HepG2 (cell line): Measurements from ENCODE around the gene NCDN. TPM values are rescaled to one million over a fixed set of nuclear protein-coding genes. Genes with fewer than 3 reads are reported as not detected.

Source experiments
- ATAC-seq: fragments of 200-7000 bp; cut with Tn5 transposase; 3 replicates; pipeline ENCODE4 v1.9.1; 2020; ENCODE audit warnings: mild to moderate bottlenecking, moderate library complexity
- BruUV-seq: library from RNA; stranded (reverse); fragments of 400-500 nt; replicated peaks from 2 replicates; lab custom pipeline; 2021; lab: Mats Ljungman, UMichigan
- CTCF ChIA-PET: fragments of 300-600 bp; formaldehyde crosslinking; extraction: SDS; loops from one replicate; lab custom pipeline; 2021; ENCODE audit warnings: low total read pairs, inconsistent platforms, low intra/inter-chr PET ratio; lab: Yijun Ruan, JAX
- POLR2A ChIA-PET: fragments of 350-600 bp; sonication (Branson Sonifier 250); formaldehyde crosslinking; loops from one replicate; lab custom pipeline; 2020; ENCODE audit warnings: antibody characterized with exemption, inconsistent platforms; lab: Yijun Ruan, JAX
- DNase-seq: peaks from one replicate; pipeline ENCODE4 v3.0.0-alpha.2; 2015; ENCODE audit warnings: low spot score
- FAIRE-seq: peaks from 3 replicates; lab custom pipeline; 2011; peaks lifted over from hg19 to GRCh38; lab: Jason Lieb, UNC
- H2AFZ ChIP-seq: one replicate; pipeline ENCODE4 v1.6.1; 2011; ENCODE audit warnings: low read length, inconsistent platforms
- H3K27ac ChIP-seq: fragments of 300-600 bp; 3 replicates; pipeline ENCODE4 v1.8.0; 2011; ENCODE audit warnings: mixed run types, mild to moderate bottlenecking, mixed read lengths, low read length, inconsistent platforms; ENCODE audit not compliant: insufficient read depth; ENCODE audit errors: extremely low read length
- H3K27me3 ChIP-seq, 2 experiments: fragments of 200-600 bp in 1 of 2; 2 replicates in 1 of 2; 3 replicates in 1 of 2; pipeline versions ENCODE4 v1.6.0 to v1.8.0; 2011; ENCODE audit warnings: low read length in 2 of 2, mild to moderate bottlenecking in 2 of 2, moderate library complexity in 2 of 2, inconsistent platforms in 1 of 2; ENCODE audit not compliant: insufficient read depth in 2 of 2, control insufficient read depth in 1 of 2
- H3K36me3 ChIP-seq, 2 experiments: fragments of 200-600 bp in 1 of 2; replicated peaks in 1 of 2; 2 replicates in 1 of 2; 3 replicates in 1 of 2; pipeline versions ENCODE4 v1.5.1 to v1.8.0; 2011; ENCODE audit warnings: low read length in 2 of 2, inconsistent platforms in 1 of 2; ENCODE audit not compliant: insufficient read depth in 2 of 2, control insufficient read depth in 1 of 2
- H3K4me1 ChIP-seq: 2 replicates; pipeline ENCODE4 v1.5.1; 2012; ENCODE audit warnings: low read length, inconsistent platforms; ENCODE audit not compliant: insufficient read depth
- H3K4me2 ChIP-seq: 2 replicates; pipeline ENCODE4 v1.6.0; 2011; ENCODE audit warnings: low read depth, low read length, inconsistent platforms
- H3K4me3 ChIP-seq, 3 experiments: fragments of 200-600 bp in 1 of 3; sonication (generic), shearing (Covaris generic) in 1 of 3; replicated peaks in 1 of 3; 2 replicates each; pipeline ENCODE4 v1.5.1; 2011 to 2016; ENCODE audit warnings: low read length in 3 of 3, inconsistent platforms in 2 of 3, low read depth in 2 of 3, mild to moderate bottlenecking in 2 of 3, control low read depth in 1 of 3, mixed read lengths in 1 of 3; ENCODE audit not compliant: insufficient read depth in 1 of 3
- H3K79me2 ChIP-seq: one replicate; pipeline ENCODE4 v1.6.1; 2011; ENCODE audit warnings: low read length, inconsistent platforms; ENCODE audit not compliant: insufficient read depth
- H3K9ac ChIP-seq: 2 replicates; pipeline ENCODE4 v1.6.0; 2011; ENCODE audit warnings: mild to moderate bottlenecking, low read depth, low read length, inconsistent platforms; ENCODE audit not compliant: insufficient read depth
- H3K9me3 ChIP-seq: 2 replicates; pipeline ENCODE4 v1.5.1; 2012; ENCODE audit warnings: mild to moderate bottlenecking, low read length
- H4K20me1 ChIP-seq: 2 replicates; pipeline ENCODE4 v1.6.0; 2011; ENCODE audit warnings: inconsistent platforms, mild to moderate bottlenecking, low read length, moderate library complexity; ENCODE audit not compliant: insufficient read depth
- CBX2 ChIP-seq, 2 experiments: fragments of 200-600 bp in 1 of 2; sonication (generic); formaldehyde crosslinking in 1 of 2; IDR thresholded peaks; 2 replicates each; pipeline versions ENCODE4 v1.7.0 to v1.8.1; 2018 to 2022; ENCODE audit warnings: low read depth in 2 of 2, low read length in 1 of 2, mild to moderate bottlenecking in 1 of 2, missing genetic modification reagents in 1 of 2
- DPF2 ChIP-seq: sonication (generic); formaldehyde crosslinking; IDR thresholded peaks from 2 replicates; pipeline ENCODE4 v1.4.0; 2020; ENCODE audit warnings: mild to moderate bottlenecking, low read depth, missing genetic modification reagents, borderline replicate concordance
- EP300 ChIP-seq, 3 experiments: sonication (generic) in 1 of 3; formaldehyde crosslinking in 1 of 3; IDR thresholded peaks; 2 replicates each; pipeline versions ENCODE4 v1.5.1 to v1.6.1; 2011 to 2020; ENCODE audit warnings: low read depth in 2 of 3, low read length in 2 of 3, borderline replicate concordance in 1 of 3, improper control_type of control experiment in 1 of 3, mild to moderate bottlenecking in 1 of 3, missing genetic modification reagents in 1 of 3, moderate library complexity in 1 of 3
- ETS1 ChIP-seq: sonication (generic); formaldehyde crosslinking; IDR thresholded peaks from 2 replicates; pipeline ENCODE4 v1.4.0; 2020; ENCODE audit warnings: missing genetic modification reagents
- HNRNPUL1 ChIP-seq: fragments of 200-400 bp; formaldehyde crosslinking; IDR thresholded peaks from 2 replicates; pipeline ENCODE4 v1.6.1; 2017; ENCODE audit warnings: low read depth, mild to moderate bottlenecking, low read length, moderate library complexity
- KAT2B ChIP-seq: fragments of 150-350 bp; IDR thresholded peaks from 2 replicates; pipeline ENCODE4 v1.6.1; 2014; ENCODE audit warnings: low read depth, low read length, borderline replicate concordance
- NFRKB ChIP-seq: fragments of 450-650 bp; IDR thresholded peaks from 2 replicates; pipeline ENCODE4 v1.6.1; 2017
- NFYB ChIP-seq: sonication (generic); formaldehyde crosslinking; IDR thresholded peaks from 2 replicates; pipeline ENCODE4 v1.4.0; 2020; ENCODE audit warnings: missing genetic modification reagents
- SETDB1 ChIP-seq: sonication (generic); formaldehyde crosslinking; IDR thresholded peaks from 2 replicates; pipeline ENCODE4 v1.5.1; 2020; ENCODE audit warnings: missing genetic modification reagents, mild to moderate bottlenecking, borderline replicate concordance
- SP4 ChIP-seq: sonication (generic); formaldehyde crosslinking; IDR thresholded peaks from 2 replicates; pipeline ENCODE4 v1.8.1; 2023; ENCODE audit warnings: mild to moderate bottlenecking, missing genetic modification reagents
- TGIF2 ChIP-seq: IDR thresholded peaks from 2 replicates; pipeline ENCODE4 v1.6.1; 2016; ENCODE audit warnings: control low read depth, missing compliant biosample characterization
- ZFP1 ChIP-seq: IDR thresholded peaks from 2 replicates; pipeline ENCODE4 v1.6.1; 2016
- ZNF143 ChIP-seq: sonication (generic); formaldehyde crosslinking; IDR thresholded peaks from 2 replicates; pipeline ENCODE4 v1.4.0; 2020; ENCODE audit warnings: missing genetic modification reagents
- ZNF251 ChIP-seq: sonication (generic); formaldehyde crosslinking; IDR thresholded peaks from 2 replicates; pipeline ENCODE4 v1.9.0; 2021; ENCODE audit warnings: mild to moderate bottlenecking, missing genetic modification reagents
- ZNF468 ChIP-seq: sonication (generic); formaldehyde crosslinking; IDR thresholded peaks from 2 replicates; pipeline ENCODE4 v1.8.0; 2022; ENCODE audit warnings: mild to moderate bottlenecking, moderate library complexity, missing genetic modification reagents
- ZNF576 ChIP-seq: sonication (generic); formaldehyde crosslinking; IDR thresholded peaks from 2 replicates; pipeline ENCODE4 v1.4.0; 2020; ENCODE audit warnings: mild to moderate bottlenecking, missing genetic modification reagents
- ZNF691 ChIP-seq: sonication (generic); formaldehyde crosslinking; IDR thresholded peaks from 2 replicates; pipeline ENCODE4 v1.4.0; 2020; ENCODE audit warnings: missing genetic modification reagents, low read depth, mild to moderate bottlenecking, borderline replicate concordance
- ZNF703 ChIP-seq: sonication (generic); formaldehyde crosslinking; IDR thresholded peaks from 2 replicates; pipeline ENCODE4 v1.5.1; 2020; ENCODE audit warnings: missing genetic modification reagents, mild to moderate bottlenecking, moderate library complexity, borderline replicate concordance
- ZNF891 ChIP-seq: sonication (generic); formaldehyde crosslinking; IDR thresholded peaks from 2 replicates; pipeline ENCODE4 v1.5.0; 2020; ENCODE audit warnings: mild to moderate bottlenecking, missing genetic modification reagents
- WGBS: methylation state at CpG from one replicate; pipeline ENCODE4 v1.1.6; 2017; ENCODE audit warnings: low lambda C conversion rate; 5-methylcytosine and 5-hydroxymethylcytosine counted together
- in situ Hi-C: cut with HindIII; loops from 2 replicates; pipeline ENCODE4 v1.10.0; 2017; ENCODE audit warnings: low pct_unique_long_range_greater_than_20kb; ENCODE audit not compliant: extremely low pct_ligation_motif_present
- intact Hi-C: fragments of 100-400 bp; cut with micrococcal nuclease; formaldehyde crosslinking; loops from one replicate; pipeline ENCODE4 v1.10.0; 2022; ENCODE audit not compliant: unreplicated experiment
- polyA plus RNA-seq, 8 experiments: library from polyadenylated mRNA; depleted of rRNA in 3 of 8; stranded (reverse) in 7 of 8; unstranded in 1 of 8; fragments of >200 nt; fragmentation: Illumina TruSeq in 4 of 8; extraction: Trizol in 4 of 8; gene quantifications; 2 replicates each; pipeline versions ENCODE4 v1.2.1 to v1.2.3, GENCODE V29; 2011 to 2016; ENCODE audit warnings: low read depth in 4 of 8, missing spikeins in 1 of 8, mixed read lengths in 1 of 8; ENCODE audit not compliant: insufficient read depth in 1 of 8
- total RNA-seq, 5 experiments: library from RNA; depleted of rRNA; stranded (reverse); fragments of >200 nt; fragmentation: Illumina TruSeq; extraction: Trizol; gene quantifications; 2 replicates each; pipeline ENCODE4 v1.2.3, GENCODE V29; 2016; ENCODE audit warnings: low read depth in 1 of 5

The NCDN gene
- total and polyA plus RNA-seq, 2 of the 13 experiments (the other 11 are each of a cell fraction or from before 2014, with no cell fraction given) = 6.6 to 9.3 TPM

- intact Hi-C loops = no loop called here
- no peak for DNase-seq
- Histone ChIP-seq H3K9ac (no peak overlapping the region), H3K4me1 (peaks cover 32% of the 10 kb centered on the region), H4K20me1 (peaks cover 14% of the 10 kb centered on the region), H2AFZ (no peak overlapping the region), H3K79me2 (peaks cover 13% of the 10 kb centered on the region), H3K4me2 (no peak overlapping the region), H3K9me3 (no peaks in the 10 kb centered on the region), H3K36me3 (peaks cover 2 to 18% of the 10 kb centered on the region in 2 experiments; a peak in 2 of 5 replicates), H3K4me3 (no peak overlapping the region), H3K27me3 (no peaks in the 10 kb centered on the region), H3K27ac (no peak overlapping the region)
- in situ Hi-C loops = loop anchor here (10.0 kb wide), 1 partner anchor 365 kb away; the partner anchor contains the start of gene SFPQ
- ChIA-PET POLR2A (no interaction called here), CTCF (no interaction called here)
- BruUV-seq = no TSS peak
- FAIRE-seq = no peak
- ATAC-seq = no peak
- no peak for TF ChIP-seq NFYB (CRISPR knock-in tag)
- TF ChIP-seq ZNF891 (CRISPR knock-in tag) = no peak
- TF ChIP-seq EP300 (IDR thresholded peaks at IDR 0.05; ENCODE audit: low read depth in 2 of 2, low read length in 2 of 2) = no peak
- no peak for TF ChIP-seq EP300 (CRISPR knock-in tag; IDR thresholded peaks at IDR 0.05; ENCODE audit: borderline replicate concordance)
- no peak for TF ChIP-seq ZNF251 (CRISPR knock-in tag)
- no peak for TF ChIP-seq ZNF576 (CRISPR knock-in tag)
- TF ChIP-seq SP4 = no peak
- no peak for TF ChIP-seq KAT2B
- TF ChIP-seq ZNF691 (CRISPR knock-in tag) = no peak
- TF ChIP-seq ZNF703 (CRISPR knock-in tag) = no peak
- TF ChIP-seq ETS1 (CRISPR knock-in tag) = no peak
- no peak for TF ChIP-seq ZNF143
- TF ChIP-seq DPF2 = no peak
- no peak for TF ChIP-seq CBX2 (IDR thresholded peaks at IDR 0.05; ENCODE audit: low read depth, low read length)
- TF ChIP-seq CBX2 (CRISPR knock-in tag; IDR thresholded peaks at IDR 0.05; ENCODE audit: low read depth) = no peak
- TF ChIP-seq NFRKB = no peak
- no peak for TF ChIP-seq ZFP1 (CRISPR knock-in tag)
- TF ChIP-seq ZNF468 (CRISPR knock-in tag) = no peak
- no peak for TF ChIP-seq TGIF2 (CRISPR knock-in tag)
- TF ChIP-seq HNRNPUL1 = no peak
- TF ChIP-seq SETDB1 = no peak
- 92% methylated on average over 7 of the region's 7 CpGs for WGBS
These were observed 1.8 kb downstream of the NCDN start for GRCh38 chr1:35559317-35559944.
